Breast epithelium (tissue), 3 donors: ENCODE results near the gene FASLG.

Experiments
- POLR2A ChIP-seq: fragments of 450-650 bp; IDR thresholded peaks from one replicate; pipeline ENCODE4 v1.6.1; 2016; ENCODE audit warnings: antibody characterized with exemption, mild to moderate bottlenecking, moderate library complexity
- POLR2AphosphoS5 ChIP-seq, 3 donors: sonication (generic); formaldehyde crosslinking; IDR thresholded peaks; one replicate each; pipeline ENCODE4 v1.6.1; 2017; ENCODE audit warnings: antibody characterized with exemption in 3 of 3
- TF ChIP-seq, protein P1 (sequence below), 3 donors: fragments of 450-650 bp; IDR thresholded peaks; one replicate each; pipeline ENCODE4 v1.5.1; 2016 to 2017; ENCODE audit warnings: antibody characterized with exemption in 3 of 3, mild to moderate bottlenecking in 3 of 3, moderate library complexity in 3 of 3

DNA sequence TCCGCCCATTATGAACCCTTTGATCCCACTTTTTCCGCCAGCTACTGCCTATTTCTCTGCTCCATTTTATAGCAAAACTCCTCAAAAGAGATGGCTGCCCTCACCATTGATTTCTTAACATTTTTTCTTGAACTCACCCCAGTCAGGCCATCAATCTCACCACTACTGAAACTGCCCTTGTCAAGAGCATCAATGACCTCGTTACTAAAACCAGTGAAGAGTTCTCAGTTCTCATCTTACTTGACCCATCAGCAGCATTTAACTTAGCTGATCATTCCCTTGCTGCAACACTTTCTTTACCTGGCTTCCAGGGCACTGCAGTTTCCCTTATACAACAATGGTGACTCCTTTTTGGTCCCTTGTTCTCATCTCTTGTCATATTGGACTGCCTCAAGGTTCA, 35.2 kb upstream of the FASLG start:
- TF ChIP-seq, protein P1, sequence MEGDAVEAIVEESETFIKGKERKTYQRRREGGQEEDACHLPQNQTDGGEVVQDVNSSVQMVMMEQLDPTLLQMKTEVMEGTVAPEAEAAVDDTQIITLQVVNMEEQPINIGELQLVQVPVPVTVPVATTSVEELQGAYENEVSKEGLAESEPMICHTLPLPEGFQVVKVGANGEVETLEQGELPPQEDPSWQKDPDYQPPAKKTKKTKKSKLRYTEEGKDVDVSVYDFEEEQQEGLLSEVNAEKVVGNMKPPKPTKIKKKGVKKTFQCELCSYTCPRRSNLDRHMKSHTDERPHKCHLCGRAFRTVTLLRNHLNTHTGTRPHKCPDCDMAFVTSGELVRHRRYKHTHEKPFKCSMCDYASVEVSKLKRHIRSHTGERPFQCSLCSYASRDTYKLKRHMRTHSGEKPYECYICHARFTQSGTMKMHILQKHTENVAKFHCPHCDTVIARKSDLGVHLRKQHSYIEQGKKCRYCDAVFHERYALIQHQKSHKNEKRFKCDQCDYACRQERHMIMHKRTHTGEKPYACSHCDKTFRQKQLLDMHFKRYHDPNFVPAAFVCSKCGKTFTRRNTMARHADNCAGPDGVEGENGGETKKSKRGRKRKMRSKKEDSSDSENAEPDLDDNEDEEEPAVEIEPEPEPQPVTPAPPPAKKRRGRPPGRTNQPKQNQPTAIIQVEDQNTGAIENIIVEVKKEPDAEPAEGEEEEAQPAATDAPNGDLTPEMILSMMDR (IDR thresholded peaks at IDR 0.05), result no peak
- no peak for TF ChIP-seq POLR2AphosphoS5 (IDR thresholded peaks at IDR 0.05)
- no peak for TF ChIP-seq POLR2A
